LHCN-M2 (cell line): ENCODE results near the gene HBS1L. TPM values are rescaled to one million over a fixed set of nuclear protein-coding genes. Genes with fewer than 3 reads are reported as not detected.

ENCODE experiments used
- DNase-seq: peaks from one replicate; pipeline ENCODE4 v3.0.0-alpha.2; 2012; ENCODE audit warnings: low read depth
- total RNA-seq: library from RNA; depleted of rRNA; stranded (reverse); fragments of >200 nt; gene quantifications from 2 replicates; pipeline ENCODE4 v1.2.3, GENCODE V29; 2014

Gene HBS1L
- total RNA-seq, 1 experiment from 2014 or later, result 125 TPM

DNA sequence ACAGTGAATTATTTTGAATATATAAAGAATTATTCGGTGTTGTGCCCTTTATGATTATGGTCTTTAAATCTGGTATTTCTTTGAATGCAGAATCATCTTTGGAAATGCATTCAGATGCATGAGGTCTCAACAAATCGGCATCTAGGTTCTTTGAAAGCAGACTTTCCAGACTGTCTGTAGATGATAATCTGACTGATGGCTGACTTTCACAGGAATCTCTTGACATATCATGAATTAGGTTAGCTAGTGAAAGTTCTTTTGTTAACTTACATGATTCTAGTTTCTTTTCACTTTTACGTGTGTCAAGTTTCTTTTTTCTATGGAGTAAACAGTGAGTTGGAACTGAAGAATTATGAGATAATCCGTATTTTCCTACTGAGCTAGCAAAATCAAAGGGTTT lies 17.1 kb downstream of the HBS1L start:
- no peak for DNase-seq

DNA sequence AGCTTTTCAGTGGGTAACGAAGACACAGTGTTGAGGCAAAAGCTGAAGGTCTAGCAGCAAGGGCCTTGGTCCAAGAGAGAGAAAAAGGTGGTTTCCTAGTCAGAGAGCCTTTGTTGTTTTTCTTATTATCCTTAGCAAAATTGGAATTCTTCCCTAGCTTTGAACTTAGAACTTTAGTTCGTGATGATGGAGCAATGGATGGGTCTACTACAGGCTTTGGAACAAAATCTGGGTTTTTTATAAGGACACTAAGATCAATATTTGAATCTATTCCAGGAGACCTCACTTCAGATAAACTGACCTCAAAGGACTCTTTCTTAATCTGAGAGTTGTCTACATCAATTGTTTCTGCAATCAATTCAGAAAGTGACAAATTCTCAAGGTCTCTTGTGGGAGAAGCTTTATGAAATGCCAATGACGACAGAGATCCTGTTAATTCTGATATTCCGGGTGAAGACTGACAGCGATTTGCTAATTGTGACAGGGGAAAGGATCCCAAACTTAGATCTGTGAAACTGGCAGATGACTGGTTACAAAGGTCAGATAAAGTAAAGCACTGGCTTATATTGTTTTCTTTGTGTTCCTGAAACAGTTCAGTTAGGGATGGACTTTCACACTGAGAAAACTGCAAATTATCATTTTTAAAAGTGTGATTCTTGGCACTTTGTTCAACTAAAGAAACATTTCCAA lies 17.7 kb downstream of the HBS1L start:
- no peak for DNase-seq

DNA sequence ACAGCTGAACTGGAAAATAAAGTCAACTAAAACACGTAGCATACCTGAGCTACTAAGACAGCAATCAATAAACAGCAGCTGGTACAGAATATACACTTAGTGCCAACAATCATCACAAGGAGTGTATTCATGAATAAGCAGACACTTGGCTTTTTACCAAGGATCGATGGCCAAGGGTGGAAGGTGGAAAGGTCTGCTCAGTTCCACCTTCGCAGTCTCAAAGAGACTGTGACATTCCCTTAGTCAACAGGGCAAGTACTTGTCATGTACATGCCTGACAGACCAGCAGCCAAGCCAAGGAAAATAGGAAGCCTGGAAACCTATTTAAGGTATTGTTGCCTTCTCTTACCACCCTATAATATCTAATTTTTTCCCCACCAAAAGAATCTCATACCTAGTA lies 21.4 kb downstream of the HBS1L start:
- DNase-seq, result no peak

DNA sequence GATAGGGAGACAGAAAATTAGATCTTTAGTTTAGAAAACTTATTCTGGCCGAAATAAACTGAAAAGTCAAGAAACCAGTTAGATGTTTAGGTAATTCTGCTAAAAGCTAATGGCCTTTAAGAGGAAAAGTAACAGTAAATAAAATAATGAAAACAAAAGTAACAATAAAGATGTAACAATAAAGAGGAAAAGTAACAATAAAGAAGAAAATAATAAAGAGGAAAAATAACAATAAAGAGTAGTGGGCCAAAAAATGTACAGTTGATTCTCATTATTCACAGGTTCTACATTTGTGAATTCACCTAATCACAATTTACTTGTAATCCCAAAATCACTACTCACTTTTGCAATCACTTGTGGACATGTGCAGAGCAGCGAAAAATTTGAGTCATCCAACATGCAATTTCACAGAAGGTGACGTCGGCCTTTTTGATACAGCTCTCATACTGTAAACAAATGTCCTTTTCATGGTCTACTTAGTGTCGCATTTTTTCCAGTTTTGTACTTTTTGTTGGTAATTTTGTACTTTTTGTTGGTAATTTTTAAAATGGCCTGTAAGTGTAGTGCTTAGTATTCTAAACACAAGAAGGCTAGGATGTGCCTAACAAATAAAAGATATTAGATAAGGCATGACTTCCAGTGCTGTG lies 24.0 kb downstream of the HBS1L start:
- DNase-seq, result no peak

DNA sequence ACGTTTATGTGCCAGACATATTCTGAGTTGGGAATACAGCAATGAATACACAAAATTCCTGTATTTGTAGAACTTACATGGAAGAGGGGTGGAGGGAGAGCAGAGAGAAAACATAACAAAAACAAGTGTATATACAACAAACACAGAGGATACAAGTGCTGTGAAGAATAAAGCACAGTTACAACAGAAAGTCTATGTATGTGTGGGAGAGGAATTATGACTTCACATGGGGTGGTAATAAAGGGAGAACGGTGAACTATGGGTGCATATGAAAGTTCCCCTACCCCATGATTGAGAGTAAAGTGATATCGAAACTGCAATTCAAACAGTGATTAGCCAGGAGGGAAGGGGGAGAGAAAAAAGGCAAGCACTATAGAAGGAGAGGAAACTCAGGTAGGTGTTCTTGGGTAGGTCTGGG lies 24.6 kb downstream of the HBS1L start:
- no peak for DNase-seq

DNA sequence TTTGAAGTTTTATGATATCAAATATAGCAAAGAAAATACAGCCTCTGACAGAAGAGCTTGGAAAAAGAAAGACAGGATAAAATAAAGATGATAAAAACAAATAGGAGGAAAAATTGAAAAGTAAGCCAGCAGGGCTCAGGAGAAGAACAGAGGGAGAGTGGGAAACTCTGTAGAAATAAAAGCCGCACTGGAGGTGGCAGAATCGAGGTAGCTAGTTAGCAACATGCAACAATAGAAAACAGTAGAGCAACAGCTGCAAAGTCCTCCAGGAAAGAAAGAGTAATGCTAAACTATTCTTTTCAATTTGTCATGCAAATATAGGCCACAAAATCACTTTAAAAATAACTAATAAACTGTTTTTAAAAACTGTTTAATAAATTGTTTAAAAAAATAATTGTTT lies 28.8 kb downstream of the HBS1L start:
- DNase-seq, result peak; percentile 11

DNA sequence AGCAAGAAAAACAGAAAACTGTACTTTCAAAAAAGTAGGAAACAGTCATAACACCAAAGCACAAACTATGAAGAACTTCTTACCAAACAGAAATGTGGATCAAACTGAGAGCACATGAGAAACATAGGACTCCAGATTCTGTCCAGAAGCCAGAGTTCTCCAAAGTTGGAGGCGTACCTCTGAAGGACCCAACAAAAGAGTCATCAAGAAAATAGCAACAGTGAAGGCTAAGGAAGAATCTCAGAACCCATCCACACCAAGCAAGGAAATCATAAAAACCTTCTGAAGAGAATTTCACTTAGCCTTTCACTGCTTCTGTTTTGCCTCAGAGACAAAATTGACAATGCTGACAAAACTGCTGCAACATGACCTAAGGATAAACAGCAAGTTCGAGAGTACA lies 29.4 kb downstream of the HBS1L start:
- DNase-seq, result no peak

DNA sequence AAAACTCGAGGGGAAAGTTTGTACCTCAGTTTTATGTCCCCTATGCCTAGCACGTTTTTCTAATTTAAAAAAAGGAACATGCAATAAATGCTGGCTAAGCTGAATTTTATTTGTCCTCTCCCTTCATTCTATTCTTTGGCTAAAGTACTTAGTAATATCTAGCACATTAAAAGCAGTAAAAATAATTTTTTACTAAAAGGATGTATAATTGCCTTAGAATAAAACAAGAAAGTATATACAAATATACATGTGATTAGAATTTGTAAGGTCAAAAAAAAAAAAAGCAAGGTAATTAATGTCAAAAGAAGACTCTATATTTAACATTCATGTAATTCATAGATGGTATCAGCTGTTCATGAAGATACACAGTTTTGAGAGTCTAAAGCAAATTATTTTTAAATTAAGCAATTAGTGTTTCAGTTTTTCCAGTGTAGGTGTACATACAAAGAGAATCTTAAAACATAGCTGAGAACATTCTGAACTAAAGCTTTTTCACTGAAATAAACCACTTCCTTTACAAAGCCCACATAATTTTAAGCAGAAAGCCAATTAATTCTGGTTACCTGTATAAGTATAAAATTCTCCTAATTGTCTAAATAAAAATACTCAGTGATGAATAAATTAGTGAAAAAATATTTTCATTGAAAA lies 32.4 kb downstream of the HBS1L start:
- no peak for DNase-seq

DNA sequence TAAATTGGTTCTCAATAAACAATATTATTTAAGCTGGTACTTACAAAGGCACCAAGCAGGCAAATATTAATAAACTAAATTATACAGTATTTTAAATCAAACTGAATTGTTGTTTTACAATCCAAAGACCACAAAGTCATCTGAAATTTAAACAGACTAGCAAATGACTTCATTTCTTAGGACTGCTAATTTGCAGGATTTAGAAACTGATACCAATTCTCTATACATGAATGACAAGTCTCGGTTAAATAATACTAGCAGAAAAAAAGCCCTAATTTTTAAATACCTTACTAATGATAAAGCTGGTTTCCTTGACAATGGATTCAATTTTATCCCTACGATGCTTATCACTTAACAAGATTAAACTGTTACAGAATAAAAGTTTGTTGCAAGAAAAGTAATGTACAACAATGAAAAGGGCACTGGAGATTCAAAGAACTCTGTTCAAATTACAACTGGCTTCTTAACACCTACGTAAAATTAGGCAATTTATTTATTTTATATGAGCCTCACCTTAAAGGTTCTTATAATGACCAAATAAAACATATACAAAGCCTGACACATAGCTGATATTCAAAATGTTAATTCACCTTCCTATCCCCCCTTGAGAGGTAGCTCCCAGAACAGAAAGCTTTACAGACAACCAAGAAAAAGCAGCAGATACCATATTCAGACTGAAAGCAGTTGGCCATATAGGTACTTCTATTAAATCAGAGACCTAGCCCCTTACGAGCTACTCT lies 33.1 kb downstream of the HBS1L start:
- no peak for DNase-seq

DNA sequence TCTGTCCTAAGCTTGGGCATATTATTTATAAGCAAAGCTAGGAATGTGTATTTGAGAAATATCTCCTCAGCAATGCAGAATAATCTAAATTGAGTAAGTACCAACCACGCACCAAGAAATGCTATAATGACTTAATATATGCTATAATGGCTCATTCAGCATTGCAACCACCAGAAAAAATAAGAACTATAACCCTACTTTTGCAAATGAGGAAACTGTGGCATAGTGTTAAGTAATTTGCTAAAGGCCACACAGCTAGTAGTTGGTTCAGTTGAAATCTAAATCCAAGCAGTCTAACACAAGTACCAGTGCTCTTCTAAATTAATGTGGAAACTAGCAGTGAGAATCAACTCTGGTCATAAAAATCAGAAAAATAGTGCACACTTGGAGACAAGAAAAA lies 35.7 kb downstream of the HBS1L start:
- DNase-seq, result no peak

DNA sequence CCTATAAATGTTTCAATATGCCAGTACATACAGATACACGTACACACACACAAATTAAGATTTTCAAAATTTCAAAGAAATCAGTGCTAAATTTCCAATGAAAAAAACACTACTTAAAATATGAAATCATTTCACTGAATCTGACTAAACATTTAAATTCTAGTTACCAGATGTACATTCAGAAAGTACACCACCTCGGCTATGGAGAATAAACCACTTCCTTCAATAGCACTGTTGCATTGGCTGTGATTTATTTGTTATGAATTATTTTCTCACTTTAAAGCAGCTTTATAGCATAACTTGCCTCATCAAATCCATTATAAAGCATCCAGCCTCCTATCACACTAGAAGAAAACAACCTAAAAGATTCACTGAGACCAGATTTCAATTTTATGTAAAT lies 36.6 kb downstream of the HBS1L start:
- DNase-seq, result no peak

DNA sequence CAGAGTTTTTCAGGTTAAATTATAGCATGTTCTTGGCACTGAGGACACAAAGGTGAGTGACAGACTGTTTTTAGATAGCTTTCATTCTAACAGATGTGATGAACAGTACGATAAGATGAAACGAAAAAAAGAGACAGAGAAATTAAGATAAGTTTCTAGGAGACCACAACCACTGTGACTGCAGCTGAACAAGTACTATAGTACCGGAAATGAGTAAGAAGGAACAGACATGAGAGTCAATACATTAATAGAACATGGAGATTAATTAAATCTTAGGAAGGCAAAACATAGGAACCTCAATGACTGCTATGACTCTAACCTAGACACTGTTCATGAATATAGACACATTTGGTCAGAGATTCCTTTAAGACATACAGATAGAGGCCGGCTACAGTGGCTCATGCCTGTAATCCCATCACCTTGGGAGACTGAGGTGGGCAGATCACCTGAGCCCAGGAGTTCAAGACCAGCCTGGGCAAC lies 40.2 kb downstream of the HBS1L start:
- DNase-seq, result no peak

DNA sequence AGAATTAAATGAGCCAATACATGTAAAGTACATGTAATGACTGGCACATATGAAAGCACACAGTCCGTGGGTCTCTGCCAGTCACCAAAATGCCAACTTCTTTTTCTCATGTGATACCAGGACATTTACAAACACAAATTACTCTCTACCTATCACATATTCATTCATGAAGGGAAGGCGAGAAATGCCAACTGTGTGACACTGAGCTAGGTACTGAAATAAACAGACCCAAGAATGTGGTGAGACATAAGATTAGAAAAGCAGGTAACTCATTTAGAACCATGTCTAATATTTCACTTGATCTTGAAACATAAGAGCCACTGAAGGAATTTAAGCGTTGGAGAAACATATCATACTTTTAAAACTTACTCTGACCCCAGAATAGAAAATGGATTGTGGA lies 41.4 kb downstream of the HBS1L start:
- no peak for DNase-seq

DNA sequence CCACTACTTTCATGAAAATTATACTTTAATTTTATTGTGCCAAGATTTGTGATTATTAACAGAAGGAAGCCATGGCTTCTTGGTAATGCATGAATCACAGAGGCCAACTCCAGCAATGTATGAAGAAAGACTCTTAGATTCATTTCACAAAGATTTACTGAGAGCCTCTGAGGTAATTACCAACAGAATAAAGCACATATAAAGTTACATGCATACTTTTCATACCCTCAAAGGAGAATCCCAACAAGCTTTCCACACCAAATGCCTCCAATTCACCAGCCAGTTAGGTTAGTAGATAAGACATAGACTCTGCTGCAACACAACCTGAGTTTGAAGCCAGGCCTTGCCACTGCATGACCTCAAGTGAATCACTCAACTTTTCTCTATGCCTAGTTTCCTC lies 41.9 kb downstream of the HBS1L start:
- peak; percentile 39 for DNase-seq

DNA sequence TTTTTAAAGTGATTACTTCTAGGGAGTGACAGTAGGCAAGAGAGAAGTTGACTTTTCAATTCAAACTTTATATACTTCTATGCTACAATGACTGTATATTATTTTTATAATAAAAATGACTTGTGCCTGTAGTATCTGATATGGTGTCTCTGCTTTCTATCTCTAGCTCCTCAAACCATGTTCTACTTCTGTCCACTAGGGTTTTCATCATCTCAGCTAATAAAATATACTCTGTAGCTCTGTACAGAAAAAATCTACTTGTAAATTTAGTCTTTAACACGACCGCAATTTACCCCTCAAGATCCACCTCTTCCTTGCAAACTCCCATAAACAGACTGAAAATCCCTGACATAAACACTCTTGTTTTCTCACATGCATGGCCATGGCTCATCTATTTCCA lies 42.3 kb downstream of the HBS1L start:
- no peak for DNase-seq

DNA sequence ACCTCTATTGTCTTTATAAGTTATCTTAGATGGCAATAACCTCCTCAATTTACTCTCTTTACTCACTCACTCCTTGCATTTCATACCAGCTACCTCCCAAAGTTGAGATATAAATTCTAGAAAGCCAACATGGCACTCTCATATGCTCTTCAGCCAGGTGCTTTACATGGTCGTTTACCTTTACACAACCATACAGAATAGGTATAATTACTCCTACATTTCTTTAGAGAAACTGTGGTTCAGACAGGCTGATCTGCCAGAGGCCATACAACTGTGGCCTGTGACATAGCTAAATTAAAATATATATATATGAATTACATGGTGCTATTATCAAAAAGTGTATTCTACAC lies 45.7 kb downstream of the HBS1L start:
- DNase-seq, result no peak

DNA sequence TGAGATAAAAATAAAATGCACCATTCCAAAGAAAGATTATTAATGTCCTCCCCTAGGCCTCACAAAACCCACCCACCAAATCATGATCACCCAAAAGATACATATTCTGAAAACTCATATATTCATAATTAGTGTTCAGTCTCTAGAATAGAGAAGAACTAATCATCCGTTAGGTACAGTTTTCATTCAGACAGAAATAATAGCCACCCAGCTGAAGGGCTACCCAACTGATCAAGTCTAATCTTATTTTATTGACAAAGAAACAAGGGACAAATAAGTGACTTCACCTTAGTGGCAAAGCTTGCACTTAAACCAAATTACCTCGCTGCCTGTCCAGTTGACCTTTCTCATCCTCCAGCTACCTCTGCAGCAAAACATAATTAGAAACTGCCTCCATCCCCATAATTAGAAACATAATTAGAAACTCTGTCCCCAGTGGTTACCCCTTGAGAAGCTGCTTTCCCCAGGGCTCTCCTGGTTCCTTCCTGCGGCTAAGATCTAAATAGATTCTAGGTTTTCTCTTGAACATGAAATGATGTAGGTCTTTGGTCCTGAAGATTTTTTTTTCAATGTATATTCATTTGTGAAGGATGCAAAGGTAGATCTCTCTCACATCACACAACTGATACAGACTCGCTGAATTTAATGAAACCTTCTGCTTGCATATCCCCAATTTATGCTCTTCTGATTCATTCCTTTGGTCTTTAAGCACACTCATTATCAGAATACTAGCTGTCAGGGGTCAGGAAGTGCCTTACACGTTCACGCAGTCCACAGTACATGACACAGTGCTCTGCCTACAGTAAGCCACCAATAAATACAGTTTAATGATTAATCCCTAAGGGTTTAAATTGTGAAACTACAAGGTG lies 46.3 kb downstream of the HBS1L start:
- DNase-seq, result no peak

DNA sequence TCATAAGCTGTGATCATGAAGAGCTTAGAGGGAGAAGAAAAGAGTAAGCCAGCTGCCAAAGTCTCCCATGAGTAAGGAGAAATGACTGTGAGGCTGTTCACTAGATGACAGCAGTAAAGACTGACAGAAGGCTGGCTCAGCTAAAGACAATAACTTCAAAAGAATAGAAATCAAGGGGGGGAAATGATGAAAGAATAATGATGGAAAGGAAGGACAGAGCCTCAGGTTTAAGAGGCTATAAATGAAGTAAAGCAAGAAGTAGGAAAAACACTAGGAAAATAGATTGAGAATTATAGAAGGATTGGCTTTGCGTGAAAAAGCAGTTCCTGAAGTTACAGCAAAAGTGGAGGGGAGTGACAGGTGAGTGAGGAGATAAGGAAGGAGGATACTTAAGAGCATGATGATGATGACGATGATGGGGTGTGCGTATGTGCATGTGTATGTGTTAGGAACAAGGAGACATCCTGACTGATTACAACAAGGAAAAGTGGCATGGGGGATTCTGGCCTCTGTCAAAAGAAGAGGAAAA lies 48.2 kb downstream of the HBS1L start:
- peak; percentile 5 for DNase-seq

DNA sequence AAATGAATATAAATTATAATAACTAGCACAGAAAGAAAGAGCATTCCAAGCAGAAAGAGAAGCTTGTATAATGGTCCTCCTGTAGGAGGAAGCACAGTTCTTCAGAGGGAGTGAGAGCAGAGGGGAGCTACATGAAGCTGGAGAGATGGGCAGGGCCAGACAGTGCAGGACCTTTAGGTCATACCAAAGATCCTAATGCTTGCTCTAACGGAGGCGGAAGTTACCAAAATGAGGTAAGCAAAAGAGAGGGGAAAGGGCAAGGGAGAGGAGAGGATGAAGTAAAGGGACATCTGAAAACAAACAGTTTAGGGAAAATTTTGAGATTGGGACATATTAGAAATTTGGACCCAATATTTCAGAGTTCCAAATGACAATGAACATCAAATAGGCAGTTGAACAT lies 50.2 kb downstream of the HBS1L start:
- no peak for DNase-seq

DNA sequence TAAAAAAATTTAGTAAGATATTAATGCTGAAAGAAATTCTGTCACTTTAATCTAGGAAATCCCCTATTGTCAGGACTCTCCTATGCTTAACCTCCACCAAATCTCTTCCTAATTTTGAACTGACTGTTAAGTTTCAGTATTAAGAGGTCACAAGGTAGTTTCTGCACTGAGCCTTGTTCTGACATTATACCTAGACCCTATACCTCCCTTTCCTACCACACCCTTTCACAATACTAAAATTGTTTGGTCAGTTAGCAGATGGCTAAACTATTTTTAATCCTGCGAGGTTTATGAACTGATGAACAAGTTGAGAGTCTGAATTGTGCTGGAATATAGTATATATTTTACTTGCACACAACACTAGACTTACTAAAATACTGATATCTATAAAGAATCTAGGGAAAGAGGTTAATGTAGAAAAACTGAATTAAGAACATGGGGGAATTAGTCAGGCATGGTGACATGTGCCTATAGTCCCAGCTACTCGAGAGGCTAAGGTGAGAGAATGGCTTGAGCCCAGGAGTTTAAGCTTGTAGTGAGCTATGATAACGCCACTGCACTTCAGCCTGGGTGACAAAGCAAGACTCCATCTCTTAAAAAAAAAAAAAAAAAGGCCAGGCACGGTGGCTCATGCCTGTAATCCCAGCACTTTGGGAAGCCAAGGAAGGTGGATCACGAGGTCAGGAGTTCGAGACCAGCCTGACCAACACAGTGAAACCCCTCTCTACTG lies 51.5 kb downstream of the HBS1L start:
- DNase-seq, result no peak
